Type B pancreatic cell (in vitro differentiated cells): ENCODE data around the gene ADCY2. TPM values are rescaled to one million over a fixed set of nuclear protein-coding genes. Genes with fewer than 3 reads are reported as not detected.

Source experiments
- DNase-seq: peaks from one replicate; pipeline ENCODE4 v3.0.0; 2021; ENCODE audit warnings: mixed read lengths; ENCODE audit not compliant: unreplicated experiment; ENCODE audit errors: extremely low spot score
- H3K27ac Mint-ChIP-seq: 2 replicates; pipeline ENCODE4 v1.8.0; 2021; ENCODE audit warnings: mild to moderate bottlenecking, mixed read lengths
- H3K27me3 Mint-ChIP-seq: 2 replicates; pipeline ENCODE4 v1.8.0; 2021; ENCODE audit warnings: mixed read lengths
- H3K36me3 Mint-ChIP-seq: 2 replicates; pipeline ENCODE4 v1.8.0; 2021; ENCODE audit warnings: mixed read lengths
- H3K4me1 Mint-ChIP-seq: one replicate; pipeline ENCODE4 v1.8.0; 2021; ENCODE audit warnings: mixed read lengths; ENCODE audit not compliant: unreplicated experiment
- H3K4me3 Mint-ChIP-seq: 2 replicates; pipeline ENCODE4 v1.8.0; 2021; ENCODE audit warnings: mild to moderate bottlenecking, mixed read lengths
- H3K9me3 Mint-ChIP-seq: 2 replicates; pipeline ENCODE4 v1.8.0; 2021; ENCODE audit warnings: mixed read lengths
- total RNA-seq: library from RNA; stranded (reverse); gene quantifications from 2 replicates; pipeline ENCODE4 v1.2.1, GENCODE V29; 2021; ENCODE audit warnings: low replicate concordance
- TF ChIP-seq, protein P1 (sequence below): fragments of 200-600 bp; sonication (generic); conservative IDR thresholded peaks from 2 replicates; pipeline ENCODE4 v1.5.0; 2021; ENCODE audit warnings: antibody characterized with exemption, mild to moderate bottlenecking

Gene ADCY2
- total RNA-seq, 1 donor from 2014 or later: 79.7 TPM

GRCh38 chr5:7412409-7412808 lies 16.5 kb downstream of the ADCY2 start:
- DNase-seq: no peak
- peaks cover 29% of the 10 kb centered on the region for H3K4me1 Mint-ChIP-seq
- TF ChIP-seq, protein P1, sequence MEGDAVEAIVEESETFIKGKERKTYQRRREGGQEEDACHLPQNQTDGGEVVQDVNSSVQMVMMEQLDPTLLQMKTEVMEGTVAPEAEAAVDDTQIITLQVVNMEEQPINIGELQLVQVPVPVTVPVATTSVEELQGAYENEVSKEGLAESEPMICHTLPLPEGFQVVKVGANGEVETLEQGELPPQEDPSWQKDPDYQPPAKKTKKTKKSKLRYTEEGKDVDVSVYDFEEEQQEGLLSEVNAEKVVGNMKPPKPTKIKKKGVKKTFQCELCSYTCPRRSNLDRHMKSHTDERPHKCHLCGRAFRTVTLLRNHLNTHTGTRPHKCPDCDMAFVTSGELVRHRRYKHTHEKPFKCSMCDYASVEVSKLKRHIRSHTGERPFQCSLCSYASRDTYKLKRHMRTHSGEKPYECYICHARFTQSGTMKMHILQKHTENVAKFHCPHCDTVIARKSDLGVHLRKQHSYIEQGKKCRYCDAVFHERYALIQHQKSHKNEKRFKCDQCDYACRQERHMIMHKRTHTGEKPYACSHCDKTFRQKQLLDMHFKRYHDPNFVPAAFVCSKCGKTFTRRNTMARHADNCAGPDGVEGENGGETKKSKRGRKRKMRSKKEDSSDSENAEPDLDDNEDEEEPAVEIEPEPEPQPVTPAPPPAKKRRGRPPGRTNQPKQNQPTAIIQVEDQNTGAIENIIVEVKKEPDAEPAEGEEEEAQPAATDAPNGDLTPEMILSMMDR: no peak
- peaks cover 16% of the 10 kb centered on the region for H3K27me3 Mint-ChIP-seq
- H3K9me3 Mint-ChIP-seq: peaks cover under 1% of the 10 kb centered on the region
- no peak overlapping the region for H3K27ac Mint-ChIP-seq
- peaks cover 11% of the 10 kb centered on the region for H3K36me3 Mint-ChIP-seq
- H3K4me3 Mint-ChIP-seq: no peak overlapping the region

GRCh38 chr5:7415123-7415522 lies 19.2 kb downstream of the ADCY2 start:
- peaks cover 7% of the 10 kb centered on the region for H3K36me3 Mint-ChIP-seq
- peaks cover 33% of the 10 kb centered on the region for H3K27me3 Mint-ChIP-seq
- H3K9me3 Mint-ChIP-seq: no peaks in the 10 kb centered on the region
- DNase-seq: no peak
- H3K27ac Mint-ChIP-seq: no peak overlapping the region
- TF ChIP-seq, protein P1: no peak
- H3K4me3 Mint-ChIP-seq: no peak overlapping the region
- peaks cover 49% of the 10 kb centered on the region for H3K4me1 Mint-ChIP-seq

GRCh38 chr5:7415587-7416535 lies 19.9 kb downstream of the ADCY2 start:
- H3K27ac Mint-ChIP-seq: no peak overlapping the region
- no peak overlapping the region for H3K4me3 Mint-ChIP-seq
- H3K36me3 Mint-ChIP-seq: peaks cover 7% of the 10 kb centered on the region

GRCh38 chr5:7418276-7418675 lies 22.3 kb downstream of the ADCY2 start:
- Mint-ChIP-seq H3K9me3 (no peaks in the 10 kb centered on the region), H3K4me3 (no peak overlapping the region), H3K27me3 (peaks cover 47% of the 10 kb centered on the region), H3K27ac (no peak overlapping the region), H3K36me3 (peaks cover 5% of the 10 kb centered on the region), H3K4me1 (peaks cover 55% of the 10 kb centered on the region)
- no peak for DNase-seq
- TF ChIP-seq, protein P1: no peak

More at GRCh38 chr5:7415587-7416535, 19.9 kb downstream of the ADCY2 start:
- H3K9me3 Mint-ChIP-seq: no peaks in the 10 kb centered on the region
- TF ChIP-seq, protein P1: no peak
- no peak for DNase-seq
- H3K4me1 Mint-ChIP-seq: peaks cover 54% of the 10 kb centered on the region
- H3K27me3 Mint-ChIP-seq: peaks cover 39% of the 10 kb centered on the region

DNA sequence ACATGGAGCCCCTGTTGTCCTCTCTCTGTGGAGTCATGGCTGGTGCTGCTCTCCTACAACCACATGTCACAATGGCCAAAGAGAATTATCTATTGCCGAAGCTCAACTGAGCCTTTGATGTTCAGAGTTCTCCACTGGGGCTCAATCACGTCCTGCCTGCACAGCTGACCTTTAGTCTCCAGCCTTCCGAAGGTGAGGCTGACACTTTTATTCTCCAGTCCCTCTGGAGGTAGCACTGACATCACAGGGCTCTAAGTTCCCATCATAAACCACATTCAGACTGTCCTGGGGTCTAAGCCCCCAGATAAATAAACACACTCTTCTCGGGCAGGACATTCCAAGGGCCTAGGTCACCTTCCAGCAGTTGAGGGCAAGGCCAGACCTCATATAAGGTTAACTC lies 23.4 kb downstream of the ADCY2 start:
- no peak for DNase-seq
- no peak overlapping the region for H3K4me3 Mint-ChIP-seq
- H3K36me3 Mint-ChIP-seq: peaks cover 5% of the 10 kb centered on the region
- no peak overlapping the region for H3K27ac Mint-ChIP-seq
- no peaks in the 10 kb centered on the region for H3K9me3 Mint-ChIP-seq
- H3K4me1 Mint-ChIP-seq: peaks cover 55% of the 10 kb centered on the region
- TF ChIP-seq, protein P1: no peak
- H3K27me3 Mint-ChIP-seq: peaks cover 52% of the 10 kb centered on the region
